ENCODE measurements around the gene TMOD1.

The TMOD1 gene

DNA sequence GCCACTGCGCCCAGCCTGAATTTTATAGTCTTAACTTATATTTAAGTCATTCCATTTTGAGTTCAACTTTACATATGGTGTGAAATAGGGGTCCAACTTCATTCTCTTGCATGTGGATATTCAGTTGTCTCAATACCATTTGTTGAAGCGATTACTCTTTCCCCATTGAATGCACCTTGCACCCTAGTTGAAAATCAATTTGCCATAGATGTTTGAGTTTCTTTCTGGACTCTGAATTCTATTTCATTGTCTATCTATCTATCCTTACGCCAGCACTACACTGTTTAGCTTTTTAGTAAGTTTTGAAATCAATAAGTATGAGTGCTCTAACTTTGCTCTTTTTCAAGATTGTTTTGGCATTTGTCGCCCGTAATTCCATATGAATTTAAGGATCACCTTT lies 49.8 kb downstream of the TMOD1 start:
- DNase-seq: no peak

DNA sequence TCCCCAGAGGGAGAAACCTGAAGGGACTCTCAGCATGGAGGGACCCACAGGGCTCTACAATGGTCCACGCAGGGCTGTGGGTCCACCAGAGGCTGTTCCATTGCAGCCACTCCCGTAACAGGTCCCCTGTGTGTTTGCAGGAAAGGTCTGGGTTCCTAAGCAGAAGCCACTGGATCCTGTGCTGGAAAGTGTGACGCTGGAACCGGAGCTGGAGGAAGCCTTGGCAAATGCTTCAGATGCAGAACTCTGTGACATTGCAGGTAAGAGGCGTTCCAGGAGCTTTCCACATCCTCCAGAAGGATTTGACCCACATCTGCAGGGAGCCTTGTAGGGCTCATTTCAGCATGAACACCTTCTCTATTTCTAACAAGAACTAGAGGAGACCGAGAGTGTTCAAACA lies 51.7 kb downstream of the TMOD1 start:
- no peak for DNase-seq

DNA sequence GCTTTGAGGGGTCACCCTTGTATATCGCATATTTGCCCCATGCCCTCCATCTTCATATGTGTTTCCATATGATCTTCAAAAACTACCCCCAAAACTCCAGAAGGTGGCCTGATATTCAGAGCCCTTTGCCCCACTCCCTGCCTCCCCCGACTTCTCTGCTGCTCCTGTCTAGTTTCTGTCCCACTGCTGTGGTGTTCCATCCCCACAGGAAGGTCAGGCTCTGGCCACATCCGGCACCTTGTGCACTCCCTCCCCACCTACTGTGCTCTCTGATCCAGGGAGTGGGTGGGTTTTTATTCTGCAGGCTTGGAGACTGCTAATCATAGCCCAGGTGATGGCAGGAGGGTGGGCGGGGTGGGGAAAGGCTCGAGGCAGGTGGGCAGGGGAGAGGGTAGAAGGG lies 52.4 kb downstream of the TMOD1 start:
- no peak for DNase-seq

DNA sequence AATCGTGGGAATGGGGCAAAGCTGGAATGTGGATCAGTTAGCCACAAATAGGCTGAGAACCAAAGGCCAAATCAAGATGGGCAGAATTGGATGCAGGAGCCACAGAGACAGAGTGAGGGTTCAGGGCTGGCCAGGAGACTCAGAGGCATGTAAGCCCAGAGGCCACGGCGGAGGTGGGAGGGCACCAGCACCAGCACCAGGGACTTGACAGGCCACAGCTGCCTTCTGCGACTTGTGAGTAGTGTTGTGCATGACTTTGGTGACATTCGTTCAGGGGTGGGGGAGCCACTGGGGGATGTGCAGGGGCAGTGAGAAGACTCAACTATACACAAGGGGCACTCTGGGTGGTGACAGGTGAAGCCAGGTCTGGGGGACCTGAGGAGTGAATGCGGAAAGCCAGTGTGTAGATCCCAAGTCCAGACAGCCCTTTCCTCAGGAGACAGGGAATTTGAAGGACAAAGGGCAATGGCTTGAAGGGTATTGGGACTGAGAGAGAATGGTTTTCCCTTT lies 53.2 kb downstream of the TMOD1 start:
- DNase-seq: no peak

DNA sequence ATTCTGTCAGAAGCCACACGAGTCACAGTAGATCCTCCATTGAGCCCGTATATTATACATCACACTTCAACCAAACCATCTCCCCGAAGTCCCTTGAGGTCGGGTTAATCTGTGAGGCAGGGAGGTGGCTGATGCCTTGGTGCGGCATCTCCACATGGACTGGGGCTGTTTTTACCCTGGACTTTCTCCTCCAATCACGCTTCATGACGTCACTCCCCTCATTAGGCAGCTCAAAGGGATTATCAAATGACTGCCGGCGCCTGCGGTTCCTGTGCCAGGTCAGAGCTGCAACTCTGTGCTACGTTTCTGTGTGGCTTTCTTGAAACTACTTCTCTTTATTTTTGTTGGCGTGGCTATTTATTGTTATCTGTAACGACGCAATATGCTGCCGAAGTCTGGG lies 53.7 kb downstream of the TMOD1 start:
- DNase-seq: no peak

DNA sequence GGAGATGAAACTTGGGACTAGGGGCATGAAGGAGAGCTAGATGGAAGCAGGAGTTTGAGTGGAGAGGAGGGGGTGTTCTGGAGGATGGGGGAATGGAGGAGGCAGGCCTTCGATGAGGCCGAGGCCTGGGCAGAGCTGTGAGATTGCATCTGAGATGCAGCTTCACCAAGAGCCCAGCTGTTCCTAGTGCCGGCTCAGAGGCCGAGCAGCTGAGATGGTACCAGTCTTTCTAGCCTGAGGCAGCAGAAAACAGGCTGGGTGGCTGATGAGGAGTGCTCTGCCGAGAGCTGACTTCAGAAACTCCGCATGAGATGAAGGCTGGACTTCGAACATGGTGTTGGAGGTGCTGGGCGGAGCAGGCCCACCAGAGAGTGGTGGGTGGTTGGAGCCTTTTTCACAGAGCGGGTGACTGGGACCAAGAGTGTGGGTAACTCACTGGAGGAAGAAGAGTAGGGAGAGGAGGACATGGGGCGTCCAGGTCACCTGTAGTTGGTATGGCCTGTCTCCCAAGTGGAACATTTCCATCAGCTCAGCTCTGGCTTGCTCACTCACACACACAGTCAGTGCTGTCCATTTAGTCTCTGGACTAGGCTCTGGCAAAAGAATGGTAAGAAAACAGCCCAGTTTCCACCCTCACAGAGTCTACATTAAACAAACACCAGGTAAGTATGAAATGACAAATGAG lies 54.7 kb downstream of the TMOD1 start:
- no peak for DNase-seq

DNA sequence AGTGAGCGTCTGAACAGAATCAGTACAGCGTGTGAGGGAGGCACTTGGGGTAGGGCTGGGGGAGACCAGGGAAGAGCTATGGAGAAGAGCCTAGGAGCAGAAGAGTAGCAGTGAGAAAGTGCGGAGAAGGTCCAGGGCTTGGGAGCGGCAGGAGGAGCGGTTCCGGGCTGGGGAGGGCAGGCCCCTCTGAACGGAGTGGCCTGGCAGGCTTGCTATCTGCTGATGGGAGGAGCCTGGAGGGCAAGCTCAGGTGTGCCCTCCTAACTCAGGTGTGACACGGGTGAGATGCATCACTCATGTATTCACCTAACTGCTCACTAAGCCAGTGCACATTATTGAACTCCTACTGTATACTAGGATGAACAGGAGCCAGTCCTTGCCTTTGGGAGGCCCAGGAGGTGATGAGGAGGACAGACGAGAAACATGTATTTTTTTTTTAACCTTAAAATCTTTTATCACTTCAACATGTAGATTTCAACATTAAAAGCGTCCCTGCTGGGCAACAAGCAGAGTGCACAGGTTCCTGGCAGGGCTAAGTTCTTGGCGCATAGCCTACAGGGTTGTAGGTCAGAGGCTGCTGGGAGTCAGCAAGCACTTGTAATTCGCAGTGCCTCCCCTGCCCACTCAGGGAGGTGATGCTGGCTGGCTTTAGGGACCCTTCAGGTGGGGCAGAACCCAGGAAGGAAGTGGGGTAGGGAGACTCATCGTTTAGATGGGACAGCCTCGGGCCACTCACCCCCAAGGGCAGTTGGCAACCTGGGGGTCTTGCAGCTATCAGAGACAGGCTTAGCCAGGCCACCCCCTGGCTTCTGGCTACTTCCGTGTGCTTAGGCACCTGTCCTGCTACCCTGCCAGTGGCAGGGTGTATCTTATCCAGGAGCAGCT lies 55.5 kb downstream of the TMOD1 start:
- no peak for DNase-seq

DNA sequence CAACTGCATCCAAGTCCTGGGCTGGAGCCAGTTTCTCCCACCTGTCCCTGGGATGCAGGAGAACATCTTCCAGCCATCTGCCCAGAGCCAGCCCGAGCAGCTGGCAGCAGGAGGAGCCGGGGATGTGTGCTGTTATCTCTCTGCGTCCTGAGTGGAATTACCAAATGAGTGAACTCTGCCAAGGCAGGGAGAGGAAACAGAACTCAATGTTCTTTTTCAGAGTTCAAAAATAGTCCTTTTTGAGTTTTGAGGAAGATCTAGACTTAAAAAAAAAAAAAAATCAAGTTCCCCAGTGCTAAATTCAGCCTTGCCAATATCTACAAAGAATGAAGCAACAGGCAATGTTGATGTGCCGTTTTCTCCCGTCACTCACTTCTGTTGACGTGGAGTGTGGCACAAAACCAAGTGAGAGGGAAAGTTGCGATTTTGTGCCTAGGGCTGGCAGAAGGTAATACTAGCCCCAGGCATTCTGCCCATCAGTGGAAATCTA lies 56.2 kb downstream of the TMOD1 start:
- peak; percentile 55 to 77 (median 62) for DNase-seq

DNA sequence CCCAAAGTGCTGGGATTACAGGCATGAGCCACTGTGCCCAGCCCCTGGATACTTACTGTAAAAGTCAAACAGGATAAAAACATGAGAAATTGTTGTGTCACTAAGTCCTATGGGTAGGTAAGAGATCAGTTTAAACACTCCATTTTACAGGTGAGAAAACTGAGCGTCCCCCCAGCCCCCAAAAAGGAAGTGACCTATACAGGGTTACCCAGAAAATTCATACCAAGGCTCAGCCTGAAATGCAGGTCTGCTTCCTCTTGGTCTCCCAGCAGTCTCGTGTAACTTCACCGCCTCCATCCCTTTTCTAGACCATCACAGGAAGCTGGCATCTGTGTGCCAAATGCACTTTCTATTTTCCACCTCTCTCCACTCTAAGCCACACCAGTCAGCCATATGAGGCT lies 57.2 kb downstream of the TMOD1 start:
- DNase-seq: peak in 1 of 4 experiments; percentile 9

DNA sequence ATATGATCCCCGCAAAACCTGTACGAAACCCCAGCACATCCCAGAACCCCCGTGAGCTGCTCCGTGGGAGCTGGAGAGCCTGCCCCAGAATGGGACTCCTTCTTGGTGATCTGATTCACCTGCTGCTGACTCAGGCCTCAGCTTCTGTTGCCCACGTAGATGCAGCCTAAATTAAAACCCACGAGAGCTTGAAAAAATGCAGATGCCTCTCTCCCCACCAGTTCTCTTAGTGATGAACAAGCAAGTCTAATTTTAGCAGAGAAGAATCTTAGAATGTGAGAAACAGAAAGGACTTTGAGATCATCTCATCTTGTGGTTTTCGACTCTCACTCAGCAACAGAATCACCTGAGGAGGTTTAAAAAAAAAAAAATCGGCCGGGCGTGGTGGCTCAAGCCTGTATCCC lies 57.6 kb downstream of the TMOD1 start:
- DNase-seq: no peak

DNA sequence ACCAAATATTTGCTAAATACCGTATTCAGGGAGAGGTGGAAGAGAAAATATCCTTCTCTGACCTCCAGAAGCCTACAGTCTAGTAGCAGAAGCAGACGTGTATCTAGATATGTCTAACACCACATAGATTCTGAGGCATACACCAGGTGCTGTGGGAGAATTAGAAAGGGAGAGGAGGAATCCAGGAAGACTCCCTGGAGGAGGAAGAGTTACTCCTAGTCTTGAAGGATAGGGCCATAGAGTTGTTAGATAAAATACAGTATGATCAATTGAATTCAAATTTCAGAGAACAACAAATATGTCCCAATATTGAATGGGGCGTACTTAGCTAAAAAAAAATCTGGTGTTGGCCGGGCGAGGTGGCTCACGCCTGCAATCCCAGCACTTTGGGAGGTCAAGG lies 58.7 kb downstream of the TMOD1 start:
- DNase-seq: no peak

DNA sequence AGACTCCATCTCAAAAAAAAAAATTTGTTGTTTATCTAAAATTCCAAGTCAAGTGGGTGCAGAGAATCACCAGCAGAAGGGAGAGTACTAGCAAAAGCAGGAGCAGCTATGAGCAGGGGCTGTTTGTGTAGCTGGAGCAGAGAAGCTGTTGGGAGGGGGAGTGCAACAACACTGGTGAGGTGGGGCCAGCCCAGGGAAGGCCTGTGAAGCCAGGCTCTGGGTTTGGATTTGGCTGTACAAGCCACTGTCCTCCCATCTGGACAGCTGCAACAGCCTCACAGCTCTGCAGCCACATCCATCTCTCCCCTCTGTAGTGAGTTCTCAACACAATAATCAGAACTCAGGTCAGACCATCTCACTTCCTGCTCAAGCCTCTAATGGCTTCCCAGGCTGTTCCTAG lies 59.4 kb downstream of the TMOD1 start:
- no peak for DNase-seq

DNA sequence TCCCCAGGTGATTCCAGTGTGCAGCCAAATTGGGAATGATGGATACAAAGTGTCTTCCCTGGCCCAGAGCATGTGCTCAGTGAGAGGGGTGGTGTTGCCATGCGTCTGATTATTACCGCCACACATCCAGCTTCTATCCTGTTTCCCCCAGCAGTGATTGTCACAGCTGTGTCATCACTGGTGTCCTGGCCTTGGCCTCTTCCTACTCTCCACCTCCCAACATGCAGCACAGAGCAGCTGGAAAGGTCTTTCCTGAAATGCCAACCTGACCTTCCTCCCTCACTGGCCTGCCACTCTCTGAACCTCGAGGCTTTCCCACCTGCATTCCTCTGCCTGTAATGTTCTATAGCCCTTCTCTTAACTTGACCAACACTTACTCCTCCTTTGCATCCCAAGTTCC lies 60.0 kb downstream of the TMOD1 start:
- no peak for DNase-seq

DNA sequence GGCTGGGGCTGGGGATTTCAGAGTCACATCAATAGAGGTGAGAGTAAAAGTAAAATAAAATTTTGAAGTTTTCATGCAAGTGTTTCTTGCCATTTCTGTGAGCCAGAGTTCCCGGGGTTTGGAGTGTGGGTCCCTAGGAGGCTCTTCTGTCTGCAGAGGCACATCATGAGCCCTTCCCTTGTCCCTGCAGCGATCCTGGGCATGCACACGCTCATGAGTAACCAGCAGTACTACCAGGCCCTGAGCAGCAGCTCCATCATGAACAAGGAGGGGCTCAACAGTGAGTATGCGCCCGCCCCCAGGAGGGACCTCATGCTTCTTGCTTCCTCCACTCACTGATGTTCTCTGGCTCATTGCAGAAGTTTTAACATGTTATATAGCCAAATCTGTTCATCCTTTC lies 61.1 kb downstream of the TMOD1 start:
- DNase-seq: no peak

DNA sequence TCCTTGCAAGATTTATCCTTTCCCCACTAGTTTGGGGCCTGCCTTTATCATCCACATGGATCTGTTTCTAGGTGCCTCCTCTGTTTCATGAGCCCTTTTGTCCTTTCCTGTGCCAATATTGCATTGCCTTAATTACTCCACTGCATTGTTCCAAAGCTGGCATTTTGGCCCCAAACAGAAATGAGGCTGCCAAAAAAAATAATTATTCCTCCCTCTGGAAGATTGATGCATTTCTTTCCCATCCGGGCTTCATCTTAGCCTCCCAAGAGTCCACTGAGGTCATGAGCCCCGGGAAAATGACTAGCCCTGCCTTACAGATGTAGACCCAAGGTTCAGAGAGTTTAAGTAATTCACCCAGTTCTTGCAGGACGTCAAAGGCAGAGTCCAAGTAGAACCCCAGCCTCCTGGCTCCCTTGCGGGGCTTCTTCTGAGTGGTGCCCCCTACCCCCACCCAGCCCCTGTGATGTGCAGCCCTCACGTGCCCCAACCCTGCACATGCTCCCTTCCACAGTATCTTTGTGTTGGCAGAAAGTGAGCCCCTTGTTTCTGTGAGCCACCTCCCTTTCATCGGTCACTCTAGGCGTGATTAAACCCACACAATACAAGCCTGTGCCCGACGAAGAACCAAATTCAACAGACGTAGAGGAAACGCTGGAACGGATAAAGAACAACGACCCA lies 62.1 kb downstream of the TMOD1 start:
- no peak for DNase-seq

DNA sequence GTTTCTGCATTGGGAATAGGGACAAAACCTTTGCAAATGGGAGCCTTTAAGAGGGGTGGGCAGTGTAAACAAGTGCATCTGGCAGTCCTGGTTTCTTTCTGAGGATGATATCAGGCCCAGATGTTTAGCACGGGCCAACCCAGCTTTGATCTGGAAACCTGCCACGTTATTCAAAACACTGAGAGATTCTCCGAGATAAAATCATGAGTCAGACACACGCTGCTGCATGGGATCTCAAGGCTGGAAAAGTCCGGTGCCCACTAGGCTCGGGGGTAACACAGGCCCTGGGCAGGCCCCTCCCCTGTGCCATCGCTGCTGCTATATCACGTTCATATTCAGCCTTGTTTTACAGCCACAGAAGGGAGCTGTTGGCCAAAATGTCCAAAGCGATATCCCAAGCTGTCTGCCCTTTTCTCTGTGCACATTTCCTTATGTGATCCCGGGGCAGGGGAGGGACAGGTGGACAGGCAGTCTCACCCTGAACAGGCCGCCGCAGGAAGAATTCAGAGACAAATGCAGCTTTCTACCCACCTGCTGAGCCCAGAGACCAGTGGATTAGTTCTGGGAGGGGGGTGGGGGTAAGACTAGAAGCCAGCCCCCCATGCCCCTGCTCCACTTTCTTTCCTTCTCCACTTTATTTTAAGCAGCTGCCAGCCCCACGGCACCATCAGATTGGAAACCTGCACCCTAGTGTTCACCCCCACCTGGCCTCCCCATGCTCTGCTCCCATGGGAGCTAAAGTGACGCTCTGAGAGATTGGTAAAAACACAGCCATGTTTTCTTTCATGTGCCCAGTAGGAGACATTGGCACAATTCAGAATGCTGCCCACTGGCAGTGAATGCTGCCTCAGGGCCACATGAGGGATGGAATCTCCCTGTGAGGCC lies 63.1 kb downstream of the TMOD1 start:
- DNase-seq: no peak

DNA sequence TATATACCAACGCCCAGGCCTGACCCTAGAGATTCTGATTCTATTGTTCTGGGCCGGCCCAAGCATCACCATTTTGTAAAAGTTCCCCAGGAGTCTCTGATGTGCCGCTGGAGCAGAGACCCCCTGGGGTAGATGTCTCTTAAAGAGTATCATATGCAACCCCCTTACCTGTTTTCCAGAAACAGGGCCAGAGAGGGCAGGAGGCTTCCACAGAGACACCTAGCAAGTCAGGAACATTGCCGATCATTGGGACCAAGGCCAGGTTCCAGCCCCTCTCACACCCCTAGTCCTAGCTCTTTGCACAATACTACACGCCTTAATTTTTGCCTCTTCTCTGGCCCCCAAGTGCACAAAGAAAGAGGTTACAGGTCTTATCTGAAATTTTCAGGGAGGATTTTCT lies 63.8 kb downstream of the TMOD1 start:
- no peak for DNase-seq

DNA sequence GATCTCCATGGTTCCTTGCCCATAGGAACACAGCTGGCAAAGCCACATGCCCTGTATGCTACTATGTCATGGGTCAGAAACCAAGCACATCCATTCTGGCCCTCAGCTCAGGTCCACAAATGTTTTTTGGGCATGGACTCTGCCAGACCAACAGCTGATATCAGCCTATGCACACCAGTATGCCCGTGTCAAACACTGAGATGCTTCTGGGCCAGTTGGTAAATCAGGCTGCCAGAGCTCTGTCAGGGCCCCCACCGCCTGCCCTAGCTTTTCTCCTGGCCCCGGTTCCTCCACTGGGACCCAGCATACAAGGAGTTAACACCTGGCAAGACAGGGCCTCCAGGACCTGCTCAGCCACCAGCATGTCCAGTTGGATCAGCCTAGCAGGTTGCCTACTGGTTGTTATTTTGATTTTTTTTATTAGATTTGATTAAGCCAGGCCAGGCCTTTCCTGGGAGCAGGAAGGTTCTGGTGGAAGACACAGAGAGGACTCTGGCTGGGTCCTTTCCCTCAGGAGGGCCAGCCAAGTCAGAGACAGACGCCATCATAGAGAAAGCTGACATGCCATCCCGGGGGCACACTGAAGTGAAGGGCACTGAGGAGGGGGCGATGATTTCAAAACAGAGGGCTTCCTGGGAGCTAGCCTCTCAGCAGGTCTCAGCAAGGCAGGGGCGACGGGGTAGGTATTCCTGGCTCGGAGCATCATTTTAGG lies 65.9 kb downstream of the TMOD1 start:
- no peak for DNase-seq

DNA sequence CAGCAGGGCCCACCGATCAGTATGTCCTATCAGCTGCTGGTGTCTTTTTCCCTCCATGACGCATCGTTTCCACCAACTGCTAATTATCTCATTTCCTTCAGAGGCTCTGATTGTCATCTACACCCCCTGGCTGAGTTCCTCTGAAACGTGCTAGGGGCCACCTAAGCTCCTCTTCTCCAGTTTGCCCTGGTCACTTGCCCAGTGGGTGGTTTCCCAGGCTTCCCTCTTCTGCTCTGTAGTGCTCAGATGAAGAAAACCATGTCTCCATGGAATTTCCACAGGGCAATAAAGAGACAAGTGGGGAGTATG lies 66.4 kb downstream of the TMOD1 start:
- peak in 1 of 4 experiments; percentile 7 for DNase-seq

DNA sequence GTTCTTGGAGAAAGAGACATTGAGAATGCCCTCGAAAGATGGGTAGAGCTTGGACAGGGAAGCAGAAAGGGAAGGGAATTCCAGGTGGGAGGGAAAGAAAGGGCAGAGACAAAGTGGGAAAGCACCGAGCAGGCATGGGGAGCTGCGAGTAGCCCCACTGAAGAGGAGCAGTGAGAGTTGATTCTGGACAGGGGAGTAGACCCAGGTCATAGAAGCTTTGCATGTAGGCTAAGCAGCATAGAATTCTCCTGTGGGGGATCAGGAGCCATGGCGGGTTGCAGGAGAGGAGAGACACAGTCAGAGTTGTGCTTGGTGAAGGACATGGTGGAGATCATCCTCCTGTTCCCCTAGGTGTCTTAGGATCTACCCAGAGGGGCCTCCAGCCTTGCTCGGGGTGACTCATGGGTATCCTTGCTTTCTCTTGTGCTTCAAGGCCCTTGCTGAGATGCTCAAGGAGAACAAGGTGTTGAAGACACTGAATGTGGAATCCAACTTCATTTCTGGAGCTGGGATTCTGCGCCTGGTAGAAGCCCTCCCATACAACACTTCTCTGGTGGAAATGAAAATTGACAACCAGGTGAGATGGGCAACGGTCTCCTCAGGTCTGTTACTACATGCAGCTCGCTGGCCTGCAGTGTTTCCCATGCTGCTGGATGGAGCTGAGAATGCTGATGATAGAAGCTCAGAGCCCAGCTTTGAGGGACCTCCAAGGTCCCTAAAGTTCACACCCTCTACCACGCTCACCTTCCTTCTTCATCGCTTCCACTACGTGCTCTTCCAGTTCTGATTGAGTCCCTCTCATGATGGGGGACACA lies 67.2 kb downstream of the TMOD1 start:
- DNase-seq: no peak

DNA sequence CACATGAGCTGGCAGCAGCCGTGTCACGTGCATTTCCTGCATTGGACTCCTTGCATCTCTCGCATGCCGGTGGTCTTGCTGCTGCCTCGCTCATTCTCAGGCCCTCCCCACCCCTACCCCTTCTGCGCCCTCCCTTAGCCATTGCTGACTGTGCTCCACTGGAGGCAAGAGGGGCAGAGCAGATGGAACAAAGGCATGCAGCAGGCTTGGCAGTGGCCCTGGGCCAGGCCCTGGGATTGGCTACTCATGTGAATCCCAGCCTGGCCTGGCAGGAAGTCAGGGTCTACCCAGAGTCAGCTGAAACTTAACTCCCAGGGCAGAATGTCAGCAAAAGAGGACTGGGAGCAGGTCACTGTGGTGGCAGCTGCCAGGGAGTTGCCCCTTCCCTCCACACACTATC lies 69.4 kb downstream of the TMOD1 start:
- no peak for DNase-seq

Data from suppressor macrophage (primary cell).